Small intestine (tissue), 7 donors: ENCODE results near the gene SPAG16. TPM values are rescaled to one million over a fixed set of nuclear protein-coding genes. Genes with fewer than 3 reads are reported as not detected.
A peak's percentile ranks its signal among the peaks of the same experiment; 100 is the strongest.
"Not testable (repeated sequence)": the region's sequence is repeated elsewhere in the genome, so short reads cannot be mapped to it uniquely, and the experiment has no call there.

ENCODE experiments used
- DNase-seq, 2 donors: peaks; one replicate each; pipeline versions ENCODE4 v3.0.0 to v3.0.0-alpha.2; 2013
- FAIRE-seq: peaks from 2 replicates; lab custom pipeline; 2012; peaks lifted over from hg19 to GRCh38; lab: Jason Lieb, UNC
- H3K27ac ChIP-seq, 3 donors: one replicate each; pipeline ENCODE4 v1.5.1; 2013; ENCODE audit warnings: low read length in 2 of 3, mild to moderate bottlenecking in 2 of 3, control low read depth in 1 of 3, inconsistent platforms in 1 of 3, low read depth in 1 of 3, moderate library complexity in 1 of 3
- H3K27me3 ChIP-seq, 3 donors: one replicate each; pipeline ENCODE4 v1.6.1; 2013; ENCODE audit warnings: low read length in 3 of 3, inconsistent platforms in 1 of 3; ENCODE audit not compliant: control insufficient read depth in 3 of 3, insufficient read depth in 3 of 3
- H3K36me3 ChIP-seq, 3 donors: one replicate each; pipeline ENCODE4 v1.6.1; 2013; ENCODE audit warnings: low read length in 3 of 3, inconsistent platforms in 1 of 3, low read depth in 1 of 3, mild to moderate bottlenecking in 1 of 3, moderate library complexity in 1 of 3; ENCODE audit not compliant: control insufficient read depth in 3 of 3, insufficient read depth in 2 of 3
- H3K4me1 ChIP-seq, 3 donors: one replicate each; pipeline ENCODE4 v1.6.1; 2013; ENCODE audit warnings: low read length in 2 of 3, inconsistent platforms in 1 of 3, low read depth in 1 of 3, mild to moderate bottlenecking in 1 of 3, moderate library complexity in 1 of 3; ENCODE audit not compliant: control insufficient read depth in 3 of 3, insufficient read depth in 2 of 3
- H3K4me3 ChIP-seq, 3 donors: one replicate each; pipeline ENCODE4 v1.5.1; 2013; ENCODE audit warnings: low read length in 3 of 3, control low read depth in 1 of 3, inconsistent platforms in 1 of 3, low read depth in 1 of 3, mild to moderate bottlenecking in 1 of 3, moderate library complexity in 1 of 3
- H3K9me3 ChIP-seq, 2 donors: one replicate each; pipeline ENCODE4 v1.6.1; 2013; ENCODE audit warnings: low read depth in 1 of 2, low read length in 1 of 2; ENCODE audit not compliant: control insufficient read depth in 2 of 2, insufficient read depth in 1 of 2
- WGBS, 3 donors: extraction: QIAGEN DNeasy Blood & Tissue Kit; methylation state at CpG; one replicate each; pipeline ENCODE4 v1.1.7; 2013; 5-methylcytosine and 5-hydroxymethylcytosine counted together
- polyA plus RNA-seq, 4 donors: library from polyadenylated mRNA; stranded (reverse) in 3 of 4; unstranded in 1 of 4; fragments of 200-250 nt in 3 of 4; fragments of 120-200 nt in 1 of 4; gene quantifications; one replicate each; pipeline versions ENCODE4 v1.2.1 to v1.2.3, GENCODE V29; 2013
- donor health status: healthy with polysubstance abuse.
- donor health status: control.
- donor health status: control.
- donor health status: Bipolar disorder and iron deficiency.
- donor health status: healthy.

The SPAG16 gene
- polyA plus RNA-seq, 4 donors = 15.4 to 52.5 (median 18.9) TPM

- FAIRE-seq (no peak), DNase-seq (peak in 1 of 2 donors; percentile 7)
- Histone ChIP-seq H3K4me1 (no peaks in the 10 kb centered on the region), H3K36me3 (no peaks in the 10 kb centered on the region), H3K4me3 (no peak overlapping the region), H3K9me3 (peaks cover 0 to 4% of the 10 kb centered on the region in 2 donors), H3K27me3 (no peaks in the 10 kb centered on the region), H3K27ac (no peak overlapping the region)
- 59 to 75% (median 61%) methylated on average over 1 of the region's 1 CpG for WGBS, 3 donors
Measured at GRCh38 chr2:213959589-213959988, 675.3 kb downstream of the SPAG16 start.

- no peaks in the 10 kb centered on the region for H3K4me1 ChIP-seq
- DNase-seq (no peak), FAIRE-seq (no peak)
- H3K4me3 ChIP-seq = no peak overlapping the region
- no peaks in the 10 kb centered on the region for H3K27me3 ChIP-seq
- H3K27ac ChIP-seq = no peak overlapping the region
- H3K9me3 ChIP-seq = no peaks in the 10 kb centered on the region
- no peaks in the 10 kb centered on the region for H3K36me3 ChIP-seq
Measured at GRCh38 chr2:213971536-213971935, 687.3 kb downstream of the SPAG16 start.

GRCh38 chr2:213980883-213981282, 696.6 kb downstream of the SPAG16 start:
- no peak for FAIRE-seq
- H3K27ac ChIP-seq = no peak overlapping the region
- no peak overlapping the region for H3K4me3 ChIP-seq
- H3K27me3 ChIP-seq = no peaks in the 10 kb centered on the region
- no peaks in the 10 kb centered on the region for H3K9me3 ChIP-seq
- no peaks in the 10 kb centered on the region for H3K4me1 ChIP-seq
- no peaks in the 10 kb centered on the region for H3K36me3 ChIP-seq
- DNase-seq = no peak
- WGBS, 3 donors = 54 to 71% (median 60%) methylated on average over 3 of the region's 3 CpGs

GRCh38 chr2:213989207-213989606, 704.9 kb downstream of the SPAG16 start:
- 92 to 95% (median 93%) methylated on average over 3 of the region's 3 CpGs for WGBS, 3 donors
- Histone ChIP-seq H3K4me1 (no peaks in the 10 kb centered on the region), H3K4me3 (no peak overlapping the region), H3K9me3 (no peaks in the 10 kb centered on the region), H3K36me3 (no peaks in the 10 kb centered on the region), H3K27ac (no peak overlapping the region), H3K27me3 (no peaks in the 10 kb centered on the region)
- FAIRE-seq = no peak
- DNase-seq = no peak

- H3K27me3 ChIP-seq = no peaks in the 10 kb centered on the region
Measured at GRCh38 chr2:213991453-213992108, 707.3 kb downstream of the SPAG16 start.

GRCh38 chr2:213995400-213996105, 711.3 kb downstream of the SPAG16 start:
- H3K4me1 ChIP-seq = no peaks in the 10 kb centered on the region
- H3K9me3 ChIP-seq = peaks cover 0 to 4% of the 10 kb centered on the region in 2 donors
- H3K27ac ChIP-seq = no peak overlapping the region
- FAIRE-seq = no peak
- no peak for DNase-seq
- H3K4me3 ChIP-seq = no peak overlapping the region
- H3K36me3 ChIP-seq = no peaks in the 10 kb centered on the region
- WGBS, 3 donors = 74 to 92% (median 84%) methylated on average over 1 of the region's 1 CpG
- H3K27me3 ChIP-seq = no peaks in the 10 kb centered on the region

More at GRCh38 chr2:213991453-213992108, 707.3 kb downstream of the SPAG16 start:
- H3K4me1 ChIP-seq = no peaks in the 10 kb centered on the region
- FAIRE-seq = no peak
- H3K27ac ChIP-seq = no peak overlapping the region
- H3K36me3 ChIP-seq = no peaks in the 10 kb centered on the region
- H3K4me3 ChIP-seq = no peak overlapping the region
- DNase-seq = no peak
- WGBS, 3 donors = 86 to 93% (median 92%) methylated on average over 5 of the region's 5 CpGs
- no peaks in the 10 kb centered on the region for H3K9me3 ChIP-seq

- not testable (repeated sequence) for H3K4me1 ChIP-seq, H3K36me3 ChIP-seq
Measured at GRCh38 chr2:213998976-213999375, 714.7 kb downstream of the SPAG16 start.

GRCh38 chr2:214004463-214004862, 720.2 kb downstream of the SPAG16 start:
- DNase-seq = no peak
- FAIRE-seq = no peak
- no peaks in the 10 kb centered on the region for H3K27me3 ChIP-seq
- H3K4me3 ChIP-seq = no peak overlapping the region
- H3K9me3 ChIP-seq = peaks cover 0 to 4% of the 10 kb centered on the region in 2 donors
- H3K27ac ChIP-seq = no peak overlapping the region
- no peaks in the 10 kb centered on the region for H3K4me1 ChIP-seq
- WGBS, 3 donors = 77 to 90% (median 79%) methylated on average over 6 of the region's 6 CpGs
- H3K36me3 ChIP-seq = no peaks in the 10 kb centered on the region

More at GRCh38 chr2:213998976-213999375, 714.7 kb downstream of the SPAG16 start:
- DNase-seq, H3K27me3 ChIP-seq, FAIRE-seq, H3K27ac ChIP-seq, H3K4me3 ChIP-seq, H3K9me3 ChIP-seq: not testable (repeated sequence)
- WGBS, 3 donors = 55 to 60% (median 58%) methylated on average over 3 of the region's 3 CpGs
